ENCODE data around the gene SPTBN4. TPM values are rescaled to one million over a fixed set of nuclear protein-coding genes. Genes with fewer than 3 reads are reported as not detected.
"Not testable (repeated sequence)": the region's sequence is repeated elsewhere in the genome, so short reads cannot be mapped to it uniquely, and the experiment has no call there.

The SPTBN4 gene
- total RNA-seq, 1 donor from 2014 or later = 0.17 TPM

DNA sequence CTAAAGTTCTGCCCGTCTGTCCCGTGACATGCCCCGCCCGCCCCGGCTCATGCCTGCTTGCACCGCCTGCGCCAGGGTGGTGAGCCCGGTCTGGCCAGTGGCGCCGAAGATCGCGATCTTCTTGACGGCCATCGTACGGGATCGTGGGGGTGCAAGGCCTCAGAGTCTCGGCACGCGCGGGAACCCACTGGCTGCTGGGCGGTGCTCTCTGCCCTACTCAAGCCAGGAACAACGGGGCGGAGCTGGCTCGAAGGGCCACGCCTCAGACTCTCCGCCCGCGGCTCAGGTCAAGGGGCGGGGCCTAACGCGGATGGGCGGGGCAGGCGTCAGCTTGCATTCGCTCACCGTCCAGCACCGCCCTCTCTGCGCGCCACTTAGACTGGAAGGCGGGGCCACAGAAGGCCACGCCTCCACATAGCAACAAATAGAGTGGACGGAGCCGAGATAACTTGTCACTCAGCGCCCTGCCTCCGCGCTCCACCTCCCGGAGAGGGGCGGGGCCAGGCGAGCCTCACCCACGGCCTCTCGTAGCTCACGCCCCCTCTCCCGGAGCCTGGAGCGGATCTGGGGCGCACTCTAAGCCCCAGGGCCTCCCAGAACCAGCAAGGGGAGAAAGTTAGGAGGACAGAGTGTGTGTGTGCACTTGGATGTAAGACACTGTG, 1.1 kb upstream of the SPTBN4 start, which contains the start of gene BLVRB:
BLVRB (minus strand) TSS at position 189 of the 662 bp plus-strand sequence; CDS start at position 132, 57 bp downstream.
- peak; percentile 99 for DNase-seq

DNA sequence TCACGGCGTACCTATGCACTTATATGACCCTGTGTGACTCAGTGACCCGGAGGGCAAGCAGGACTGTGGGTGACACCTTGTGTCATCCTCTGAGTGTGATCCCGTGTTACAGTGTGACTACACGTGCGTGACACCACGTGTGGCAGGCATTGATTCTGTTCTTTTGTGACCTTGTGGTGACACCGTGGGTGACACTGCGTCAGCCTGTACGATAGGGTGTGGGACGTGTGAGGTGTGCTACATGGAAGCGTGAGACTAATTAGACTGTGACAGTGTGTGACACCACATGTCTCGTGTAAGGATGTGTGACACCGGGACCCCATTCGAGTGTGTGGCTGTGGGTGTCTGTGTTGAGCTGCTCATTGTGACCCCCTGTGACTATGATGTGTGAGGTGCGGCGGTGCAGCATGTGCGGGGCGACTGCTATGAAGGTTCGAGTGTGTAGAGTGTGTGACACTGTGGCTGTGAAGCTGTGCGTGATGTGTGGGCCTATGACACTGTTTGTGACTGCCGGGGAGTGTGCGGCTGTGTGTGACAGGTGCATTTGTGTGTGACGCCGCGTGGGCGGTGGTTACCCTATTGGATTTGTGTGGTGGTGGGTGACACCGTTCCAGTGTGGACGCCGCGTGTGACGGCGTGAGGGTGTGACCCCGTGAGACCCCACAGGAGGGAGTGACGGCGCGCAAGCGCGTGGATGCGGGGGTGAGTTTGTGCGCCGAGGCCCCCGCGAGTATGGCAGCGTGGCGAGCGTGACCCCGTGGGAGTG, 399 bp upstream of the SPTBN4 start:
- DNase-seq = peak; percentile 6

DNA sequence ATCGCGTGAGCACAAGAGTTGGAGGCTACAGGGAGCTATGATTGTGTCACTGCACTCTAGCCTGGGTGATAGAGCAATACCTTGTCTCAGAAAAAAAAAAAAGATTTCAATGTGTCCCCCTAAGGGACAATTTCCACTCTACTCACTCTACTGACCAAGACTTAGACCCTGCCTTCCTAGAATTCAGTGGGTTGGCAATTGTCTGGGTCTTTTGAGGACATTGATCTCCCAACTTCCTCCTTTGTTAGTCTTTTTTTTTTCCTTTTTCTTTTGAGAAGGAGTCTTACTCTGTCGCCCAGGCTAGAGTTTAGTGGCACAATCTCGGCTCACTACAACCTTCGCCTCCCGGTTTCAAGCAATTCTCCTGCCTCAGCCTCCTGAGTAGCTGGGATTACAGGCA, 2.2 kb downstream of the SPTBN4 start:
- DNase-seq = no peak

DNA sequence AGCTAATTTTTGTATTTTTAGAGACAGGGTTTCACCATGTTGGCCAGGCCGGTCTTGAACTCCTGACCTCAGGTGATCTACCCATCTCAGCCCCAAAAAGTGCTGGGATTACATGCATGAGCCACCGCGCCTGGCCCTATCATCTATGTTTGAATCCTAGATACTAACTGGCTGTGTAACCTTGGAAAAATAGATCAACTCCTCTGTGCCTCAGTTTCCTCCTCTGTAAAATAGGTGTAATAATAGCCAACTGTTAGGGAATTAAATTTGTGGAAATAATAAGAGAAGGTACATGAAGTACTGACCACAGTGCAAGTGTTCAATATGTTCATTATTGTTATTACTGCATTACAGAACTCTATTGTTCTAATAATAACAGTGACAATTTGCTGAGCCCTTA, 4.3 kb downstream of the SPTBN4 start:
- DNase-seq = no peak

DNA sequence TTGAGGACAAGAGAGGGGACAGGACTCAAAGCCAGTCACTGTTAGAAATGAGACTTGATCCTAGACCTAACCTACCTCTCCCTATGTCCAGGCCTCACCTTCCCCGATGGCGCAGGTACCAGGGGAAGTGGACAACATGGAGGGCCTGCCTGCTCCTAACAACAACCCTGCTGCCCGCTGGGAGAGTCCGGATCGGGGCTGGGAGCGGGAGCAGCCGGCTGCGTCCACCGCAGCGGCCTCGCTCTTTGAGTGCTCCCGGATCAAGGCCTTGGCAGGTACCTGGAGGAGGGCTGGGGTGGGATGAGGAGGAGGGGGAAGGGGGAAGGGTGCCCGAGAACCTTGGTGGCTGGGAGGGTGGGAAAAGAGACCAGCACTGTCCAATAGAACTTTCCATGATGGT, 5.7 kb downstream of the SPTBN4 start:
- DNase-seq = no peak

DNA sequence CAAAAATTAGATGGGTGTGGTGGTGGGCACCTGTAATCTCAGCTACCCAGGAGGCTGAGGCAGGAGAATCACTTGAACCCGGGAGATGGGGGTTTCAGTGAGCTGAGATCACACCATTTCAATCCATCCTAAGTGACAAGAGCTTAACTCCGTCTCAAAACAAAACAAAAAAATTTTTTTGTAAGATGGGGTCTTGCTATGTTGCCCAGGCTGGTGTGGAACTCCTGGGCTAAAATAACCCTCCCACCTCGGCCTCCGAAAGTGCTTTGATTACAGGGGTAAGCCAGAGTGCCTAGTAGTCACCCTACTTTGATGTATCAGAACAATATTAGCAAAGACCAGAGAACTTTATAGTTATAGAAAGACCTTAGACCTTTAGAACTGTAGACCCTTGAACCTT, 7.9 kb downstream of the SPTBN4 start:
- no peak for DNase-seq

DNA sequence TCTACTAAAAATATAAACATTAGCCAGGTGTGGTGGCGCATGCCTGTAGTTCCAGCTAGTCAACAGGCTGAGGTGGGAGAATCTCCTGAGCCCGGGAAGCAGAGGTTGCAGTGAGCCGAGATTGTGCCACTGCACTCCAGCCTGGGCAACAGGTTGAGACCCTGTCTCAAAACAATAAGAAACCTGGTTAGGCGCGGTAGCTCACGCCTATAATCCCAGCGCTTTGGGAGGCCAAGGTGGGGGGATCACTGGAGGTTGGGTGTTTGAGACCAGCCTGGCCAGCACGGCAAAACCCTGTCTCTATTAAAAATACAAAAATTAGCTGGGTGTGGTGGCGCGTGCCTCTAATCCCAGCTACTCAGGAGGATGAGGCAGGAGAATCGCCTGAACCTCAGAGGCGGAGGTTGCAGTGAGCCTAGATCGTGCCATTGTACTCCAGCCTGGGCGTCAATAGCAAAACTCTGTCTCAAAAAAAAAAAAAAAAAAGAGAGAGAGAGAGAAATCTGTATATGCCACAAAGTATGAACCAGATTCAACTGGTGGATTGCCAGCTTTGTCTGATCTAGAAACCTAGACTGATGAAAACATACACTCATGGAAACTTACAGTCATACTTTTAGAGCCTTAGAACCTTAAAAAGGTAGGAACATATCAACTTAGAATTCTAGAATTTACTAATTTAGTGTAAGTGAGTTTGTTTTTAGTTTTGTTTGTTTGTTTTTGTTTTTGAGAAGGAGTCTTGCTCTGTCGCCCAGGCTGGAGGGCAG, 9.3 kb downstream of the SPTBN4 start:
- not testable (repeated sequence) for DNase-seq

DNA sequence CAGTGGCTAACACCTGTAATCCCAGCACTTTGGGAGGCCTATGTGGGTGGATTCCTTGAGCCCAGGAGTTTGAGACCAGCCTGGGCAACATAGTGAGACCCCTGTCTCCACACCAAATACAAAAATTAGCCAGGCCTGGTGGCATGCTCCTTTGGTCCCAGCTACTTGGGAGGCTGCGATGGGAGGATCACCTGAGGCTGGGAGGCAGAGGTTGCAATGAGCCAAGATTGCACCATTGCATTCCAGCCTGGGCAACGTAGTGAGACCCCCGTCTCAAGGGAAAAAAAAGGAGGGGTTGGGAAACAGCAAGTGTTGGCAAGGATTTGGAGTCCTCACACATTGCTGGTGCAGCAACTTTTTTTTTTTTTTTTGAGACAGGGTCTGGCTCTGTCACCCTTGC, 19.2 kb downstream of the SPTBN4 start:
- no peak for DNase-seq

DNA sequence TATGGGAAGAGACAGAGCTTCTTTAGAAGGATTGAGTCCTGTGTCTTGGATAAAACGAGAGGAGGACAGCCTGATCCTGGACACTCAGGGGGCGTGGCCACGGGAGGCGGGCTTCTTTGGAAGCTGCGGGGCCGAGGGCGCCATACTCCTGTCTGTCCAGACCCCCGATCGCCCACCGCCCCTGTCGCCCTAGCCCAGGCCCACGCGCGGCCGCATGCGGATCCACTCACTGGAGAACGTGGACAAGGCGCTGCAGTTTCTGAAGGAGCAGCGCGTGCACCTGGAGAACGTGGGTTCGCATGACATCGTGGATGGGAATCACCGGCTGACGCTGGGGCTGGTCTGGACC, 23.1 kb downstream of the SPTBN4 start:
- no peak for DNase-seq

DNA sequence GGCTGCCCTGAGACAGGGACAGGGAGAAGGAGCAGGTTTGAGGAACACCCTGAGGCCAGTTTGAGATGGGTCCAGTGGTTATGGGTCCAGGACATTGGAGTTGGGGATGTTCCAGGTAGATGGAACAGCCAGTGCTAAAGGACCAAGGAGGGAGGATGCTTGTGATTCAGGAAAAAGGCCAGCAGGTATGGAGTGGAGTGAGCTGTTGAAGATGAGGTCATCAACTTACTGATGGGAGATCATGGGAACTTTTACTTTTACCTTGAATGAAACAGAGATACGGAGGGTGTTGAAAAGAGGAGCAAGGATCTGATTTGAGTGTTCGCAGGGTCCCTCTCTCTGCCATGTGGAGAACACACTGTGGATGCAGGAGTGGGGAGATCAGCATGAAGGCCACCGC, 25.5 kb downstream of the SPTBN4 start:
- DNase-seq = no peak

DNA sequence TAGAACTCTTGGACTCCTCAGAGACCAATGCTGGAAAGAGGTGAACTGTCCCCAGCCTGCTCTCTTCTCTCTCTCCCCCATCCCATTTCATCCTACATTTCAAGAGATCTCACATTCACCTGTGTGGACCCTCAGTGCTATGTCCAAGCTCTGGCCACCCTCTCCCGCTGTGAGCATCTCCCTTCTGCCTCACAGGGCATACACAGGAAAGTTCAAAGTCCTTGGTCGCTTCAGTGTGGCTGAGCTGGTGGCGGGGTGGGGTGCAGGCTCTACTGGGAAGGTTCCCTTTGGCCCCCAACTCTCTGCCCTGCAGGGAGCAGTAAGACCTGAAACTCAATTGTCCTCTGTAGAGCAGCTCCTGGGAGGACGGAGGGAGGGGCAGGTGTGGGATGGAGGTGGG, 27.0 kb downstream of the SPTBN4 start:
- no peak for DNase-seq

DNA sequence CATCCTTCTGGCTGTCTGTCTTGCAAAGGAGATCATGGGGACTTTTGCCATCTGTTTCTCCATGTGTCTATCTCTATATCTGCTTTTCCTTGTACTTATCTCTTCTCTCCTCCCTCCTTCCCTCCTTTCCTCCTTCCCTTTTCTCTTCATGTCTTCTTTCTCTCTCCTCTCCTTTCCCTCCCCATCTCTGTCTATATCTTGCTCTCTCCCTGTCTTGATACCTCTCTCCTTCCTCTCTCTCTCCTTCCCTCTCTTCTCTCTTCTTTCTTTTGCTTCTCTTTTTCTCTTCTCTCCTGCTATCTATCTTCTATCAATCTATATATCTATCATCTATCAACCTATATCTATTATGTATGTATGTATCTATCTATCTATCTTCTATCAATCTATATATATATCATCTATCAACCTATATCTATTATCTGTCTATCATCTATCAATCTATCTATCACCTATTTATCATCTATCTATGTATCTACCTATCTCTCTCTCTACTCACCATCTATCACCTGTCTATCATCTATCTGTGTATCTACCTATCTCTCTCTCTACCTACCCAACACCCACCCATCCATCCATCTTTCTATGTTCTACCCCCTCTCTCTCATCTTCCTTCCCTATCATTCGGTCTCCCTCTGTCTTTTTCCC, 27.5 kb downstream of the SPTBN4 start:
- DNase-seq = no peak

DNA sequence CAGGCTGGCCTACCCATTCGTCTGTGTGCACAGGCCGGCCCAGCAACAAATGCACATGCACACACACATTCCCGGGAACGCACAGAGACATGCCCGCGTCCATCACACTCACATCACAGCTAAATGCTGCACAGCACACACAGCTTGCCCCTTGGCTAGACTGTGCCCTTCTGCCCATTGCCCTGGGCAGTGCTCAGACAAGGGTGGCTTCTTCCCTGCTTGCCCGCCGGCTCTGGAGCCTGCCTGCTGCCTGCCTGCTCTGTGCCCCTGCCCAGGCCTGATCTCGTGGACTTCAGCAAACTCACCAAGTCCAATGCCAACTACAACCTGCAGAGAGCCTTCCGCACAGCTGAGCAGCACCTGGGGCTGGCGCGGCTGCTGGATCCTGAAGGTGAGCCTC, 30.4 kb downstream of the SPTBN4 start:
- DNase-seq = no peak

DNA sequence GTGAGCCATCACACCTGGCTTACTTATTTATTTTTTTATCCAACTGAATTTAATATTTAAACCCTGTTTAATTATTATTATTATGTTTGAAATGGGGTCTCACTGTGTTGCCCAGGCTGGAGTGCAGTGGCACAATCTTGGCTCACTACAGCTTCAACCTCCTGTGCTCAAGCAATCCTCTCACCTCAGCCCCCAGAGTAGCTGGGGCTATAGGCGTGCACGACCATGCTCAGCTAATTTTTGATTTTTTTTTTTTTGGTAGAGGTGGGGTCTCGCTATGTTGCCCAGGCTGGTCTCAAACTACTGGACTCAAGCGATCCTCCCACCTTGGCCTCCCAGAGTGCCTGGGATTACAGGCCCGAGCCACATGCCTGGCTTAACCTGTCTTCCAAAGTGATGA, 32.5 kb downstream of the SPTBN4 start:
- DNase-seq = no peak

DNA sequence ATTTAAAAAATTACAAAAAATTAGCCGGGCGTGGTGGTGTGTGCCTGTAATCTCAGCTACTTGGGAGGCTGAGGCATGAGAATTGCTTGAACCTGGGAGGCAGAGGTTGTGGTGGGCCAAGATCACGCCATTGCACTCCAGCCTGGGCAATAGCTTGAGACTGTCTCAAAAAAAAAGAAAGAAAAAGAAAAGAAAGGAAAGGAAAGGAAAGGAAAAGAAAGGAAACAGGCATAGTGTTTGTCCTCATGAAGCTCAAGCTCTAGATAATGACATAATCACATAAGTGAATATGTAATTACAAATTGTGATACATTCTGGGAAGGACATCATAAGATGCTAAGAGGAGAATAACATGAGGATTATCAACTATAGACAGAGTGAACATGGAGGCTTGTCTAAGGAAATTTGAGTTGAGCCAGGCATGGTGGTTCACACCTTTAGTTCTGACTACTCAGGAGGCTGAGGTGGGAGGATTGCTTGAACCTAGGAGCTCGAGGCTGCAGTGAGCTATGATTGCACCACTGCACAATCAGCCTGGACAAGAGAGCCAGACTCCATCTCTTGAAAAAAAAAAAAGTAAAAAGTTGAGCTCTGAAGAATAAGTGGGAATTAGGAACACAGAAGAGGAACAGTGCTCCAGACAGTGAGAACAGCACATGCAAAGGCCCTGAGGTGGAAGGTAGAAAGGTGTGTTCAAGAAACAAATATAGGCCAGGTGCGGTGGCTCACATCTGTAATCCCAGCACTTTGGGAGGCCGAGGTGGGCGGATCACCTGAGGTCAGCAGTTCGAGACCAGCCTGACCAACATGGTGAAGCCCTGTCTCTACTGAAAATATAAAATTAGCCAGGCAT, 34.1 kb downstream of the SPTBN4 start:
- not testable (repeated sequence) for DNase-seq

DNA sequence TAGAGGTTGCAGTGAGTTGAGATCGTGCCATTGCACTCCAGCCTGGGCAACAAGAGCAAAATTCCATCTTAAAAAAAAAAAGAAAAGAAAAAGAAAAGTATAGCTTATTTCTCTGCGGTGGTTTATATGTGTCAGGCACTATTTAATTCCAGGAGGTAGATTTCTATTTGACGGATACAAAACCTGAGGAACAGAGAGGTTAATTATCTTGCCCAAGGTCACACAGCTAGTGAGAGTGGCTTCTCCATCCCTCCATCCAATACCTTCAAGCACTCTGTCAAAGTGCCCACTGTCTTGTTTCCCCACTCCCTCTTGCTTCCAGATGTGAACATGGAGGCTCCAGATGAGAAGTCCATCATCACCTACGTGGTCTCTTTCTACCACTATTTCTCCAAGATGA, 34.8 kb downstream of the SPTBN4 start:
- DNase-seq = no peak

DNA sequence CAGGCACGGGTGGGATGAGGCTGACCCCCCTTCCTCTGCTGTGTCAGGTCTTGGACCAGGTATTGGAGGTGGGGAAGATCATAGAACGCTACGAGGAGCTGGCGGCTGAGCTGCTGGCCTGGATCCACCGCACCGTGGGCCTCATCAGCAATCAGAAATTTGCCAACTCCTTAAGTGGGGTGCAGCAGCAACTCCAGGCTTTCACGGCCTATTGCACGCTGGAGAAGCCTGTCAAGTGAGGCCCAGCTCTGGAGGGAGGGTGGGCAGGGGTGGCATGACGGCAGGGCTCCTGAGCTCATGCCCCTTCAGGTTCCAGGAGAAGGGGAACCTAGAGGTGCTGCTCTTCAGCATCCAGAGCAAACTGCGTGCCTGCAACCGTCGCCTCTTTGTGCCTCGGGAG, 35.3 kb downstream of the SPTBN4 start:
- no peak for DNase-seq

DNA sequence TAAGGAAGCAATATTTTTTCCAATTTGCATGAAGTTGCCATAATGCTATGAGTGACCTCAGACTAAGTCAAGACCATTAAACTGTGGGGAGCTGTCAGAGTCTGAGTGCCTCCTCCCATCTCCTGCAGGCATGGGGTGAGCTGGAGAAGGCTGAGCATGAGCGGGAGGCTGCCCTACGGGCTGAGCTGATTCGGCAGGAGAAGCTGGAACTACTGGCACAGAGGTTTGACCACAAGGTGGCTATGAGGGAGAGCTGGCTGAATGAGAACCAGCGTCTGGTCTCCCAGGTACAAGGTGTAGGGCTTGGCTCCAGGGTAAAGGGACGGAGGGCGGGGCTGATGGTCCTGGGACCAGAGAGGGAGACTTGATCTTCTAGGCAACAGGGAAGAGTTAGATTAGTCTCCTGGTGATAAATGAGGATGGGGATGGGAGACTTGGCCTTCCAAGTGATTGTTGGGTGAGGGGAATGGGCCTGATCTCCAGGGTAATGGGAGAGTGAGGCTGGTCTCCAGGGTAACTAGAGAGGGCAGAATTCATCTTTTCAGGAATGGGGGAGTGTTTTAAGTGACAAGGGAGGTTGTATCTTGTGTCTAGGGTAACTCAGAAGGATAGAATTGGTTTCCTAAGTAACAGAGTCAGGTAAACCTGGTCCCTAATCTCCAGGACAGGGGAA, 36.0 kb downstream of the SPTBN4 start:
- peak; percentile 7 for DNase-seq

DNA sequence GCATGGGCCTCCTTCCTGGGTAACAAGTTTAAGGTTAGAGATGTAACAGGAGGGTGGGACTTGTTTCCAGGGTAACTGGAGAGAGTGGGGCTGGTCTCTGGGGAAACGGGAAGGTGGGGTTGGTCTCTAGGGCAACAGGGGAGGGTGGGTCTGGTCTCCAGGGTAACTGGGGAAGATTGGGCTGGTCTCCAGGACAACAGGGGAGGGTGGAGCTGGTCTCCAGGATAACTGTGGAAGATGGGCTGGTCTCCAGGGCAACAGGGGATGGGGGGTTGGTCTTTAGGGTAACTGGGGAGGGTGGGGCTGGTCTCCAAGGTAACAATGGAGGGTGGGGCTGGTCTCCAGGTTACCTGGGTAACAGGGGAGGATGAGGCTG, 36.5 kb downstream of the SPTBN4 start:
- no peak for DNase-seq

DNA sequence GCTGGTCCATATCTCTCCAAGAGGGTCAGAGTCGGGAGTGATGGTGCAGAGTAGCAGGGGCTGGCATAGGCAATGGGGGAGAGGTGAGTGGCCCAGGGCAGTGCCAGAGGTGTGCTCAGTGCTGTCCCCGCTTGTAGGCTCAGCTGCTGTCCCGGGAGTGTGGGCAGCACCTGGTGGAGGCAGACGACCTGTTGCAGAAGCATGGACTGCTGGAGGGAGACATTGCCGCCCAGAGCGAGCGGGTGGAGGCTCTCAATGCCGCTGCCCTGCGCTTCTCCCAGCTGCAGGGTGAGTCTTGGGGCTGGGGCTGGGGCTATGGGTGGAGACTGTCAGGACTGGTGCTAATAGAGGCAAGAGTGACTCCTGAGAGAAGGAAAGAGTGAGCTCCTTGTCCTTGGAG, 39.3 kb downstream of the SPTBN4 start:
- no peak for DNase-seq

DNA sequence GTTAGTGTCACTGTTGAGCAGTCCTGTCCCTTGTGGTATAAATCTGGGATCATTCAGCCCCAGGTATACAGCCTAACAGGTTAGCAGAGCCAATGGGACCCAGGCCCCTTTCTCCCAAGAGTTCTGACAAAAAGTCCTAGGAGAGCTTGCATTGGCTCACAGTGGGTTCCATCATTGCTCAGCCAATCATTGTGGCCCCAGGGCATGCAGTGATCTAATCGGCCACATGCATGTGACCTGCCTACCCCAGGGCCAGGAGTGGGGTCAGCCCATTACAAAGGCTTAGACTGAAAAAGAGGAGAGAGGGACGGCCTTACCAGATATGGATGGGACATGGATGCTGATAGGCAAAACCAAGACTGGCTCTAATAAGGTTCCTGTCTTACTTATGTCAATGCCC, 41.1 kb downstream of the SPTBN4 start:
- DNase-seq = no peak

Data from dermis blood vessel endothelial cell (primary cell).